NCI-H345 treated with DMSO at 0.1 percent for 48 hours (cell line): ENCODE data around the gene FAM13A.
A peak's percentile ranks its signal among the peaks of the same experiment; 100 is the strongest.

ENCODE experiments used
- DNase-seq: peaks from one replicate; lab custom pipeline; 2025; ENCODE audit not compliant: unreplicated experiment; lab: John Stamatoyannopoulos, UW

FAM13A gene

DNA sequence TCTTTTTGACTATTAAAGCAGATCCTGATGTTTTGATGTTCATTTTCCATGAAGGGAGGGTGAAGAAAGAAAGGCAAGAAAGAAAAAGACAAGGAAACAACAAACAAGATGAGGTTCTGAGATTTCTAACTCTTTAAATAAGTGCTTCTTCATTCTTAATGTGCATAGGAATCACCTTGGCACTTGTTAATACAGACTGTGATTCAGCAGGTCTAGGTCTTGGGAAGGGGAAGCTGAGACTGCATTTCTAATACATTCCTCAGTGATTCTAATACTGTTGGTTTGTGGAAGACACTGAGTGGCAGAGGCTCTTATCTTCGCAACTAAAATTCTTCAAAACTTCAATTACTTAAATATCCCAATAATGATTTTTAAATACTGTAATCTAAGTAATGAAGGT is 264.2 kb downstream of the FAM13A start:
- no peak for DNase-seq

GRCh38 chr4:88792268-88792781 is 264.7 kb downstream of the FAM13A start:
- no peak for DNase-seq

DNA sequence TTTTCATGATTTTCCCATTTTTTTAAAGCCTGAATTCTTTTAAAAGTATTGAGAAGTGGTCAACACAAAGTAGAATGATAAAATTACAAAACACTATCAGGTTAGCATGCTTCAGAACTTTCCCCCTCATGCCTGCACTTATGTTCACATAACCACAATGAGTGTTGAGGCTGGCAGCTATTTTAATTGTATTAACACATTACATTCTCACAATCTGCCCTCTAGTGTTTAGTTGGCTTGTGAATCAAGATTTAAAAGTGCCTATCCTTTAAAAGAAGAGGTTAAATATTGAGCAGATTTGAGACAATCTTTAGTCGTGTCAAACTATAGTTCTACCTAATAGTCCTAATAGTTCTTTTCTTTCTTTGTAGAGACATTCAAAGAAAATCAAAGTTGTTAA is 265.7 kb downstream of the FAM13A start:
- no peak for DNase-seq

GRCh38 chr4:88788895-88789294 is 268.1 kb downstream of the FAM13A start:
- DNase-seq: no peak

GRCh38 chr4:88788424-88788823 is 268.6 kb downstream of the FAM13A start:
- no peak for DNase-seq

- DNase-seq: no peak
These were observed 271.0 kb downstream of the FAM13A start for GRCh38 chr4:88786011-88786410.

DNA sequence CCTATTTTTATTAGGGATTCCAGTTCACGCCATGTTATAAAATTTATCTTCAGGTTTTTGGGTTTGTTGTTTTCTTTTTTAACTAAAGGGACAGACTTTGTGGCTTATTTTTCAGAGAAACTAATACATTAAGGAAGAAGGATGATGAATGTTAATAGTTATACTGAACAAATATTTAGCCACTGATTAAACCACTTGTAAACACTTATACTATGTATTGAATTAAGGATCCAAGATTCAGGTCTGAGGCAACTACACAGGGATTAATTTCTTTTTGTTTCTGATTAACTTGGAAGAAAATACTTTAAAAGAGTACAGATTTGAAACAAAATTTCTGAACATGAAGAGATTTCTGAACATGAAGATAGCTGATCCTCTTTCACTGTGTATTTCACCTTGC is 276.6 kb downstream of the FAM13A start:
- no peak for DNase-seq

DNA sequence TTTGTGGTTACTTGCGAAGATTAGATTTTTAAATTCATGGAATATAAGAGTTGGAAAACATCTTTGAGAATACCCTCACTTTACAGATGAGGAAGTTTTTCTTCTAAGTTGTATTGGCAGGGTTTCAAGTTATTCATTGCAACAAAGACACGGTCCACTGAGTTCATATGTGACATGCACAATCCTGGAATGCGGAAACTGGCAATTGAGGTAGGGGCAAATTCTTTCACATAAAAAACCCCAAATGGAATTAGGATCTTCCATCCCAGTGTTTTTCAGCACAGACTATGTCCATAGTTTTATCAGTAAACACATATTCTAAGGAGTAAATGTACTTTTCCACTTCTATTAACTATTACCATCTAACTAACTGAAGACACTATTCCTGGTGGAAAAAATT is 277.6 kb downstream of the FAM13A start:
- no peak for DNase-seq

- no peak for DNase-seq
These were observed 281.5 kb downstream of the FAM13A start for GRCh38 chr4:88775529-88775928.

- DNase-seq: no peak
These were observed 282.0 kb downstream of the FAM13A start for GRCh38 chr4:88775026-88775425.

DNA sequence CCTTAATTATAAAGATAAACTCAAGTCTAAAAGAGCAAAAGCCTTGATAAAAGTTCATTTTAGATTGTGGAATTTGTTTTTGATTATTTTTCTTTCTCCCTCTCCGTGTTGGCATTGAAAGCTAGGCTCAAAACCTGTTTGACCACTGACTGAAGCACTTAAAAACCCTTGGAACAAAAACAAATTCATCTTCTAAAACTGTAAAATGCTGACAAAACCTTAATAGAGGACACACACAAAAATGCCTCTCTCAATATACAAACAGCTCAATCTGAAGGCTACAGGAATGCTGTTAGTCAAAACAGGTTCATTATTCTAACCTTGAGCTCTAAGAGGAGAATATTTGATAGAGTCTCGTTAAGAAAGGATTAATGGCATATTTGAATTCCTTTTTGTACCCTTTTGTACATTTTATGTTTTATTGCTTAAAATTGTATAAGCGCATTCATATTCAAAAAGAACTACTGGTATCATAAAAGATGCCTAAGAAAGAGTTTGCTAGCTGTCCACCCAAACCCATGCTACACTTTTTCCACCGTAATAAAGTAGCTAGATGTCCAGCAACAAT is 285.0 kb downstream of the FAM13A start:
- no peak for DNase-seq

GRCh38 chr4:88765729-88766128 is 291.3 kb downstream of the FAM13A start:
- no peak for DNase-seq

GRCh38 chr4:88763075-88763474 is 293.9 kb downstream of the FAM13A start:
- no peak for DNase-seq

DNA sequence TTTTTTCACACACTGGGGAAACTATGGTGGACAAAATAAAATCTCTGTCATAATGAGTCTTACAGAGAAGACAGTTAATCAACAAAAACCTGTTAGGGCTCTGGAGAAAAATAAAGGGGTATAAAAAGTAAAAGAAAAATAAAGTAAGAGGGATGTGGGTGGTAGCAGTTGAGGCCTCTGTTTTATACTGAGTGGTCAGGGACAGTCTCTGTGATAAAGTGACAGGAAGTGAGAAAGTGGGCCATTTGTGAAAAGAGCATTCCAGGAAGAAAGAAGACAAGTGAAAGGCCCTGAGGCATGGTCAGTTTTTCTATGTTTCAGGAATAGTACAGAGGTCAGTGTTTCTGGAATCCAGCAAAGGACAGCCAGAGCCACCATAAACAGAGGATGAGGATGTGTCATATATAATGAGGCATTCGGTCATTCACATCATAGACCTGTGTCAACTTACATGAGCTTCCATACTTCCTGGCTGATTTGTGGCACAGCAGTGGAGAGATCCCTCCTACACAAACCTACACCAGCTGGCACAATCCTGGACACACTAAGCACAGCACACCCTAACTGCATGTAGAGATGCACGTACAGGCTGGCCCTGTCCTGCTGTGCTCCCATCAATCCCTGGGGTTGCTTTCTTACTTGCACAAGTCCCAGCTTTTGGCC is 295.0 kb downstream of the FAM13A start:
- no peak for DNase-seq

DNA sequence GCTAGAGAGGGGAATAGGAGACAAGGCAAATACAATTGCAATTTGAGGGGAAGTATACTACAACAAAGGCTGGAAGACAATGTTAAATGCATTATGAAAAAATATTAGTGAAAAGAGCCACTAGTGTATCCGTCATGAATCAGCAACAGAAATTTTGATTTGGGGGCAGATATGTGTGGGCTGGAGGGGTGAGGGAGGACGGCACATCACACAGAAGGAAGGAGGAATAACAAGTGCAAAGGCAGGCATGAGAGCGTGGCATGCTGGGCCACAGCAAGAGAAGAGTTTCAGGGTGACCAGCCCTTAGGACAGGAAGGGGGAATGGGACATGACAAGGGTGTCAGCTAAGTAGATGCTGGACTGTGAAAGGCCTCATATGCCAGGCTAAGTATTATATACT is 295.6 kb downstream of the FAM13A start:
- DNase-seq: no peak

DNA sequence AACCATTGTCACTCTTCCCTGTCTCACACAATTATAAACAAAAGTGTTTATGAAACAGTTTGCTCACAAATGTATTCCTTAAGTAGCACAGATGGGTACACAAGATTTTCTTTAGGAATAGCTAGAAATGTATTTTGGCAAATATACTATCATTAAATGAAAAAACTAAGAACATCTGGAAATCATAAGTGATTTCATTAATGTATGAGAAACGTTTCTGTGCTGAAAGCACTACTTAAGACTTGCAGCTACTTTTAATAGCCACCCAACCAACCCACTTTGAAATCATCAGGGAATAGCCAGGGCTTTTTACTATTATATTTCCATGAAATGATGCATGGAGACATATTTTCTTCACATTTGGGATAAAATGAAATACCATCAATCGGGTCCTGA is 297.1 kb downstream of the FAM13A start:
- no peak for DNase-seq

- peak; percentile 36 for DNase-seq
These were observed 297.7 kb downstream of the FAM13A start for GRCh38 chr4:88759039-88759894.

- DNase-seq: peak; percentile 20
These were observed 298.7 kb downstream of the FAM13A start for GRCh38 chr4:88758264-88758663.

GRCh38 chr4:88757776-88758175 is 299.2 kb downstream of the FAM13A start:
- DNase-seq: peak; percentile 20

DNA sequence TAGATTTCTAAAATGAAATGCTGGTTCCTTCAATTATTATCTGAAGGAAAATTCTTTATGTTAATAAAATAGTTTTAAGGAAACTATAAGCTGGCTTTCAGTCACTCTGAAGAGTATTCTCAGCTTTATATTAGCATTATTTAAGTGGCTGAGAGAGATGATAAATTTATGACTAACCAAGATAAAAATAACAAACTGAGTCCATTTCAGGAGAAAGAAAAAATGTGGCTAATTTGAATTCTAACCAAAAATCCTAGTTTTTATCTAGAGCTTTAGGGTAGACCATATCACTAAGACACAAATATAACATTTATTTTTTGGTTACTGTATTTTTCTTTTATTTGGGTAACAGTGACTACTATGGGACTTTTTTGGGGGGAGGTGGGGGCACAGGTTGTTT is 299.9 kb downstream of the FAM13A start:
- no peak for DNase-seq

- DNase-seq: no peak
These were observed 300.8 kb downstream of the FAM13A start for GRCh38 chr4:88756149-88756548.

GRCh38 chr4:88755454-88755853 is 301.5 kb downstream of the FAM13A start:
- DNase-seq: no peak
